Measurements from ENCODE around the gene CCDC180.
"Not testable (repeated sequence)": the region's sequence is repeated elsewhere in the genome, so short reads cannot be mapped to it uniquely, and the experiment has no call there.

Gene CCDC180

GRCh38 chr9:97311798-97312500 is 4.5 kb downstream of the CCDC180 start:
- DNase-seq (ENCODE audit: low spot score) = no peak

- no peak for DNase-seq (ENCODE audit: low spot score)
Observed at GRCh38 chr9:97312556-97312955, 5.1 kb downstream of the CCDC180 start.

- no peak for DNase-seq (ENCODE audit: low spot score)
Observed at GRCh38 chr9:97313243-97313642, 5.8 kb downstream of the CCDC180 start.

GRCh38 chr9:97313746-97314145 is 6.3 kb downstream of the CCDC180 start:
- no peak for DNase-seq (ENCODE audit: low spot score)

- DNase-seq (ENCODE audit: low spot score) = no peak
Observed at GRCh38 chr9:97314503-97314902, 7.0 kb downstream of the CCDC180 start.

- DNase-seq (ENCODE audit: low spot score) = no peak
Observed at GRCh38 chr9:97315550-97315949, 8.1 kb downstream of the CCDC180 start.

GRCh38 chr9:97316904-97317303 is 9.4 kb downstream of the CCDC180 start:
- DNase-seq (ENCODE audit: low spot score) = no peak

- no peak for DNase-seq (ENCODE audit: low spot score)
Observed at GRCh38 chr9:97318433-97318832, 11.0 kb downstream of the CCDC180 start.

GRCh38 chr9:97319395-97319794 is 11.9 kb downstream of the CCDC180 start:
- DNase-seq (ENCODE audit: low spot score) = no peak

- DNase-seq (ENCODE audit: low spot score) = no peak
Observed at GRCh38 chr9:97320080-97320642, 12.7 kb downstream of the CCDC180 start.

- no peak for DNase-seq (ENCODE audit: low spot score)
Observed at GRCh38 chr9:97321251-97321650, 13.8 kb downstream of the CCDC180 start.

- no peak for DNase-seq (ENCODE audit: low spot score)
Observed at GRCh38 chr9:97321691-97322090, 14.2 kb downstream of the CCDC180 start.

GRCh38 chr9:97322105-97322504 is 14.6 kb downstream of the CCDC180 start:
- DNase-seq (ENCODE audit: low spot score) = no peak

- DNase-seq (ENCODE audit: low spot score) = no peak
Observed at GRCh38 chr9:97324954-97325353, 17.5 kb downstream of the CCDC180 start.

GRCh38 chr9:97327562-97327961 is 20.1 kb downstream of the CCDC180 start:
- DNase-seq (ENCODE audit: low spot score) = no peak

- DNase-seq (ENCODE audit: low spot score) = no peak
Observed at GRCh38 chr9:97332993-97333392, 25.5 kb downstream of the CCDC180 start.

- DNase-seq (ENCODE audit: low spot score) = not testable (repeated sequence)
Observed at GRCh38 chr9:97335622-97336021, 28.2 kb downstream of the CCDC180 start.

GRCh38 chr9:97348871-97349270 is 41.4 kb downstream of the CCDC180 start:
- no peak for DNase-seq (ENCODE audit: low spot score)

- DNase-seq (ENCODE audit: low spot score) = no peak
Observed at GRCh38 chr9:97349400-97349799, 41.9 kb downstream of the CCDC180 start.

- DNase-seq (ENCODE audit: low spot score) = no peak
Observed at GRCh38 chr9:97354637-97355036, 47.2 kb downstream of the CCDC180 start.

GRCh38 chr9:97357056-97357455 is 49.6 kb downstream of the CCDC180 start:
- DNase-seq (ENCODE audit: low spot score) = no peak

Measured in CD4-positive, alpha-beta T cell treated with Interleukin-15 for 4 hours (primary cell).